T-helper 2 cell treated with Interferon-gamma antibody and Interleukin-4, amounts not matched to agents 5 μg/mL and 100 μg/mL, for 36 hours (primary cell): ENCODE results near the gene IZUMO4.
"Not testable (repeated sequence)": the region's sequence is repeated elsewhere in the genome, so short reads cannot be mapped to it uniquely, and the experiment has no call there.

Source experiments
- DNase-seq: peaks from one replicate; pipeline ENCODE4 v3.0.0; 2021; ENCODE audit warnings: low spot score
- H3K27ac Mint-ChIP-seq: one replicate; pipeline ENCODE4 v1.8.0; 2021; ENCODE audit warnings: mild to moderate bottlenecking, mixed read lengths
- H3K27me3 Mint-ChIP-seq: one replicate; pipeline ENCODE4 v1.8.0; 2021; ENCODE audit warnings: low read depth, mixed read lengths
- H3K36me3 Mint-ChIP-seq: one replicate; pipeline ENCODE4 v1.8.0; 2021; ENCODE audit warnings: low read depth, mixed read lengths
- H3K4me1 Mint-ChIP-seq: one replicate; pipeline ENCODE4 v1.8.0; 2021; ENCODE audit warnings: low read depth, mixed read lengths
- H3K4me3 Mint-ChIP-seq: one replicate; pipeline ENCODE4 v1.8.0; 2022; ENCODE audit warnings: mild to moderate bottlenecking, moderate library complexity, mixed read lengths
- H3K9me3 Mint-ChIP-seq: one replicate; pipeline ENCODE4 v1.8.0; 2021; ENCODE audit warnings: mixed read lengths

IZUMO4 gene

DNA sequence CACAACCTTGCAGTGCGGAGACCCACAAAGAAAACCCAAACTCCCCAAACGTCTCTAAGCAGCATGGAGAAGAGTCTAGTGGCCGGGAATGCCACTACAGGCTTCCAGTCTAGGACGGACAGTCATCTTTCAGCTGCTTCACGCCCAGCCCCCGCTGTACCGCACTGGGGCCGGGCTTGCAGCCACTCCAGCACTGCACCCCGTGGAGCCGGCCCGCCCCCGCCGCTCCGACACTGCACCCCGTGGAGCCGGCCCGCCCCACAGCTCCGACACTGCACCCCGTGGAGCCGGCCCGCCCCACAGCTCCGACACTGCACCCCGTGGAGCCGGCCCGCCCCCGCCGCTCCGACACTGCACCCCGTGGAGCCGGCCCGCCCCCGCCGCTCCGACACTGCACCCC lies 31.5 kb downstream of the IZUMO4 start:
- H3K9me3 Mint-ChIP-seq, H3K27me3 Mint-ChIP-seq, DNase-seq, H3K27ac Mint-ChIP-seq, H3K4me3 Mint-ChIP-seq, H3K4me1 Mint-ChIP-seq: not testable (repeated sequence)
- peaks cover 15% of the 10 kb centered on the region for H3K36me3 Mint-ChIP-seq

DNA sequence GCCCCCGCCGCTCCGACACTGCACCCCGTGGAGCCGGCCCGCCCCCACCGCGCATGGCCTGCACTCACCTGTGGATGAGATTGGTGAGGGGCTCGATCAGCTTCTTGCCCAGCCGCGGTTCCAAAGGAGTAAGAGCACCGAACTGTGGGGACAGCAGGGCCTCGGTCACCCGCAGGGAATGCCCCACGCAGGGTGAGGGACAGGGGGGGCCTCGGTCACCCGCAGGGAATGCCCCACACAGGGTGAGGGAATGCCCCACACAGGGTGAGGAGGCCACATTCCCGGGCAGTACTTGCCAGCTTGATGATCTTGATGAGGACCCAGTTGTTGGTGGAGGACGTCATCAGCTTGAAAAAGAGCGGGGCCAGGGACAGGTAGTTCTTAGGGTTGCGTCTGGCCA lies 32.3 kb downstream of the IZUMO4 start:
- no peaks in the 10 kb centered on the region for H3K27me3 Mint-ChIP-seq
- peaks cover 16% of the 10 kb centered on the region for H3K36me3 Mint-ChIP-seq
- H3K27ac Mint-ChIP-seq = no peak overlapping the region
- H3K4me1 Mint-ChIP-seq = no peaks in the 10 kb centered on the region
- no peaks in the 10 kb centered on the region for H3K9me3 Mint-ChIP-seq
- H3K4me3 Mint-ChIP-seq = no peak overlapping the region
- DNase-seq = no peak

DNA sequence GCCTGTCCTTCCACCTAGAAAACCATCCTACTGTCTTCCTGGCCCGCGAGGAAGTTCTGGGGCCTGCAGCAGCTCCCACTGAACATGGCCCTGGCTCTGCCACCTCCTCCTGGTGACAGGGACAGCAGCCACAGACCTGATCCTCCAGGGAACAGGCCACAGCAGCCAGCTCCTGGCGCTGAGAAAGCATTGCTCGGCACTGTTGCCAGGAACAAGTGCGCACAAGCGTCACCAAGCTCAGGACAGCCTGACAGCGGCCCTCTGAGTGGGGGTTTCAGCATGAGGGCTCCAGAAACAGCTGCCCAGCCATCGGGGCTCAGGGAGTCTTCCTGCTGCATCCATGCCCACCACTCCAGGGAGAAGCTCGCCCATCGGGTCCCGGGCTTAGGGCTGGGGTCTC lies 32.8 kb downstream of the IZUMO4 start:
- Mint-ChIP-seq H3K4me1 (no peaks in the 10 kb centered on the region), H3K9me3 (no peaks in the 10 kb centered on the region), H3K27ac (no peak overlapping the region), H3K4me3 (no peak overlapping the region), H3K36me3 (peaks cover 16% of the 10 kb centered on the region), H3K27me3 (no peaks in the 10 kb centered on the region)
- no peak for DNase-seq

DNA sequence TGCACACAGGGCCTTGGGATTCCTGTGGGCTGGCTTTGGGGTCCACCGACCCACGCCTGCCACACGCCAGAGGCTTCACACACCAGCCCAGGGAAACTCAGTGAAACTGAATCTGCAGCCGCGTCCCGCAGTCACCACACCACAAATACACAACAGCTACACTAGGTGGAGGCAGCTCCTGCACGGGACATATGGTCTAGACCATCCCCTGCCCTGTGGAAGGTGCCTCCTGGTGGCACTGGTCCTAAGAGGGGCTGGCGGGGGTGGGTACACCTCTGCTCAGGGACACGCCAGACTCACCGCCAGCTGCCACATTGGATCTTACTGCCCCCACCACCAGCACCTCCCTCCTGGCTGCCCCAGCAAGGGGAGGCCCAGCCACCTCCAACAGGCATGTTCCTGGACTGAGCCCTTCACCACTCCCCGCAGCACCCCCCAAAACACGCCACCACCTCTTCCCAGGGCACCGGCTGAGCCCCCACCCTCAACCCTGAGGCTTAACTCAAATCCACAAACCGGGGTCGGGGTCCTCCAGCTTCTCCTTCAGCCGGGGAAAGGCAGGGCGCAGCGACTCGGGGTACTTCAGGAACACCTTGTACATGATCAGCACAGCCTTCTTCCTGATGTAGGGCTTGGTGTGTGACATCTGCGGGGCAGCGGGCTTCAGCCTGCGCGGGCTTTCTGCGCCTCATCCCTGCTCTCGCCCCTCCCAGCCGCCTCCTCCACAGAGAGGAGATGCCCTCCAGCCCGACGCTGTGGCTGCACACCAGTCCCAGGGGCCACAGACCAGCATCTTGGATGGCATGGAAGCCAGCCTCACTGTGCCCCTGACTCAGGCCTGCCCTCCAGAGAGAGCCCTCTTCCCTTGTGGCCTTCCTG lies 33.4 kb downstream of the IZUMO4 start:
- H3K27me3 Mint-ChIP-seq = no peaks in the 10 kb centered on the region
- no peak overlapping the region for H3K4me3 Mint-ChIP-seq
- DNase-seq = no peak
- no peaks in the 10 kb centered on the region for H3K4me1 Mint-ChIP-seq
- peaks cover 16% of the 10 kb centered on the region for H3K36me3 Mint-ChIP-seq
- no peak overlapping the region for H3K27ac Mint-ChIP-seq
- no peaks in the 10 kb centered on the region for H3K9me3 Mint-ChIP-seq

DNA sequence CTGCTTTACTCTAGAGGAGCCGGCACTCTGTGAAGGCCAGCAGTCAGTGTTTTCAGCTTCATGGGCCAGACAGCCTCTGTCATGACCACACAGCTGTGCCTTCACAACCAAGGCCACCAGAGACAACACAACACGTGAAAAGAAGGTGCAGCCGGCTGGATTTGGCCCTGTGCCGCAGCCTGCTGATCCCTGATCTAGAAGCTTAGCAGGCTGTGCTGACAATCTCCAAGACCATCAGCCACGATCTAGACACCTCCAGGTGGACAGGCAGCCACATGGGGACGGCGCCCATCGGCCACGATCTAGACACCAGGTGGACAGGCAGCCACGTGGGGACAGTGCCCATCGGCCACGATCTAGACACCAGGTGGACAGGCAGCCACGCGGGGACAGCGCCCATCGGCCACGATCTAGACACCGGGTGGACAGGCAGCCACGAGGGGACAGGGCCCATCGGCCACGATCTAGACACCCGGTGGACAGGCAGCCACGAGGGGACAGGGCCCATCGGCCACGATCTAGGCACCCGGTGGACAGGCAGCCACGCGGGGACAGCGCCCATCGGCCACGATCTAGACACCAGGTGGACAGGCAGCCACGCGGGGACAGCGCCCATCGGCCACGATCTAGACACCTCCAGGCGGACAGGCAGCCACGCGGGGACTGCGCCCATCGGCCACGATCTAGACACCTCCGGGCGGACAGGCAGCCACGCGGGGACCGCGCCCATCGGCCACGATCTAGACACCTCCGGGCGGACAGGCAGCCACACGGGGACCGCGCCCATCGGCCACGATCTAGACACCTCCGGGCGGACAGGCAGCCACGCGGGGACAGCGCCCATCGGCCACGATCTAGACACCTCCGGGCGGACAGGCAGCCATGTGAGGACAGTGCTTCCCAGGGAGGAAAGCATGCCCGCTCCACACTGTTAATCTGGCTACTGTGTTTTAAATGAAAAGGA lies 34.6 kb downstream of the IZUMO4 start:
- H3K9me3 Mint-ChIP-seq, H3K4me1 Mint-ChIP-seq, DNase-seq, H3K27me3 Mint-ChIP-seq, H3K4me3 Mint-ChIP-seq, H3K27ac Mint-ChIP-seq: not testable (repeated sequence)
- peaks cover 16% of the 10 kb centered on the region for H3K36me3 Mint-ChIP-seq

DNA sequence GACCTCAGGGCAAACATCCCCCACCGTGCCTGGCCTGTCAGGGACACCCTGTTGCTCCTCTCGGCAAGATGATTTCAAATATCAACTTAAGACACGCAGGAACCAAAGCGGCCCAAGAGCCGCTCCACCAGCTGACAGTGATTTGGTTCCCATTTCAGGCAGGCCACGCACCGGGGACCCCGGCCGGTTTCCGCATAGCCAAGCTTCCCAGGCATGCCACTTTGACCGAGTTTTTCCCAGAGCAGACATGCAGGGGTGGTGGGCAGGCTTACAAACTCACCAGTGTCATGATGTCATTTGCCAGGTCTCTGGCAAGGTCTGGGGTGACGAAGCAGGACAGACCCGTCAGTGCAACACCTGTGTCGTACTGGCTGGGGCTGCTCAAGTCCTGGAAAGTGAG lies 35.5 kb downstream of the IZUMO4 start:
- peaks cover 14% of the 10 kb centered on the region for H3K36me3 Mint-ChIP-seq
- no peaks in the 10 kb centered on the region for H3K9me3 Mint-ChIP-seq
- DNase-seq = no peak
- no peaks in the 10 kb centered on the region for H3K4me1 Mint-ChIP-seq
- no peaks in the 10 kb centered on the region for H3K27me3 Mint-ChIP-seq
- H3K4me3 Mint-ChIP-seq = no peak overlapping the region
- H3K27ac Mint-ChIP-seq = no peak overlapping the region

DNA sequence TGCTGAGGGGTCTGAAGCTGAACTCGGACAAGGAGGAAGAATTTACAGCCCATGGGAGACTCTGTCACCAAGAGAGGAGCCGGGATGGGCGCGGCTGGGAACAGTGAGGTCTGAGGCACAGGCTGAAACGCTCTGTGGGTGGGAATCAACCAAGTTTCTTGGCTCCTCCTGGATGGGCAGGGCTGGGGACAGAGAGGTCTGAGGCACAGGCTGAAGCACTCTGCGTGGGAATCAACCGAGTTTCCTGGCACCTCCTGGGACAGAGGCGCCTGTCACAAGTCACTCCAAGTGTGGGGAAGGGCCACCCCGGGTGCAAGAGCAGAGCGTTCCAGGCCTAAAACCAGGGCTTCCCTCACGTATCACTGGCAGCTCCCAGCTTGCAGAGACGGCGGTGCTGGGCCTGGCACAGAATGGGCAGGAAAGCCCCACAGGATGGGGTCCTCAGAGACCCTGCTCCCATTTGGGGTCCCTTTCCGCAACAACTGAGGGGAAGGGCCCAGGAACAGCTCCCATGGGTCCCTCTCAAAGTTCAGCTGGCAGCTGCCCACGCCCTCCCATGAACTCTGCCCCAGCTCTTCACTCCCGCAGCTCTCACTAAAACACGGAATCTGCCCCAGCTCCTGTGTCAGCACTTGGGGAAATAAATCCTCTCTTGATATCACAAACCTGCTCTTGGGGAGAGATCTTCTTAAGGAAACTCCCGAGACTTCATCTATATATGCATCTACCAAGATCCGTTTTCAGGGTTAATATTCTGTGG lies 36.2 kb downstream of the IZUMO4 start:
- H3K9me3 Mint-ChIP-seq = no peaks in the 10 kb centered on the region
- no peaks in the 10 kb centered on the region for H3K4me1 Mint-ChIP-seq
- H3K36me3 Mint-ChIP-seq = peaks cover 18% of the 10 kb centered on the region
- no peak for DNase-seq
- no peak overlapping the region for H3K4me3 Mint-ChIP-seq
- no peak overlapping the region for H3K27ac Mint-ChIP-seq
- no peaks in the 10 kb centered on the region for H3K27me3 Mint-ChIP-seq

DNA sequence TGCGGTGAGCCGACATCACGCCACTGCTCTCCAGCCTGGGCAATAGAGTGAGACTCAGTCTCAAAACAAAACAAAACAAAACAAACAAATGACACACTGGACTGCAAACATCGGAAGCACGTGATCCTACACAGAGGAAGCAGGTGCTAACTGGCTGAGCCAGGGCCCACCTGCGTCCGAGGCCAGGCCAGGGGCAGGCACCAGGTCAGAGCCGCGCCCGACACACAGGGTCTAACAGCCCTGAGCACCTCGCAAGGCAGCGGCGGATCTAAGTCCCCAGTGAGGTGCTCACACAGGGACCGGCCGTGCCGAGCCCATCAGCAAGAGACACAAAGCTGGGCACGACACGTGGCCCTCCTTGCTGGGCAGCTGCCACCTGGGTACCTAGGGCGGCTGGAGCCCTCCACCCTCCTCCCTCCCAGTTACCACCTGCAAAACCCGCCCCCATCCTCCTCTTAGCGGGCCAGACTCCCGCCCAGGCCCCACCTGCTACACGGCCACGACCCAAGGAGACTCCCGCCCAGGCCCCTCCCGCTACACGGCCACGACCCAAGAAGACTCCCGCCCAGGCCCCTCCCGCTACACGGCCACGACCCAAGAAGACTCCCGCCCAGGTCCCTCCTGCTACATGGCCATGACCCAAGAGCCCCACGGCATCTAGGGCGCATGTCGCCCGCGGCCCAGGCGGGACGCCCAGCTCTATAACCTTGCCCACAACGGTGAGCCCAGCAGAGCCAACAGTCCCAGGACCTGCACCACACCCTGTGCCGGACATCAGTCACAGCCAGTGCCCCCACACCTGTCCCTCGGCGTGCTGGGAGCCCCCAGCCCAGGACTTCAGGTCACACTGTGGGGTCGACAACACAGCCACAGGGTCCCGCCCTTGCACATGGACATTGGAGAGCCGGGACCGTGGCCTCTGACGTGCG lies 39.0 kb downstream of the IZUMO4 start:
- H3K4me3 Mint-ChIP-seq = no peak overlapping the region

DNA sequence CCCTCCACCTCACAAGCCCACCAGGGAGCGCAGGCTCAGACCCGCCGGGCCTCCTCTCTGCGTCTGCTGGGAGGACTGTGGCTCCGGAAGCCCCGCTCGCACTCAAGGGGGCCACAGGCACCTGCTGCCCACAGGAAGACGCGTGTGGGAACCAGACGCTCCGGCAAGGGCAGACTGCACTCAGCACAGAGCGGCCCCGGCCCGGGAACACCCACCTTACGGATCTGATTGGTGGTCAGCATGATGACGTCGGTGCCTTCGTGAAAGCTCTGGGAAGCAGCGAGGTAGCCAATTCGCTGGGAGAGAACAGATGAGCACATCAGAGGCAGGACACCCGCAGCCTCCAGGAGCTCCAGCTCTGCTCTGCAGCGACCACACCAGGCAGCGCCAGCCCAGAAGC lies 40.1 kb downstream of the IZUMO4 start:
- Mint-ChIP-seq H3K9me3 (no peaks in the 10 kb centered on the region), H3K4me3 (no peak overlapping the region), H3K27ac (no peak overlapping the region), H3K4me1 (no peaks in the 10 kb centered on the region), H3K36me3 (peaks cover 14% of the 10 kb centered on the region), H3K27me3 (no peaks in the 10 kb centered on the region)
- DNase-seq = no peak

More for the DNA sequence above, 39.0 kb downstream of the IZUMO4 start:
- DNase-seq = no peak
- H3K27me3 Mint-ChIP-seq = no peaks in the 10 kb centered on the region
- H3K9me3 Mint-ChIP-seq = no peaks in the 10 kb centered on the region
- H3K27ac Mint-ChIP-seq = no peak overlapping the region
- peaks cover 14% of the 10 kb centered on the region for H3K36me3 Mint-ChIP-seq
- no peaks in the 10 kb centered on the region for H3K4me1 Mint-ChIP-seq

DNA sequence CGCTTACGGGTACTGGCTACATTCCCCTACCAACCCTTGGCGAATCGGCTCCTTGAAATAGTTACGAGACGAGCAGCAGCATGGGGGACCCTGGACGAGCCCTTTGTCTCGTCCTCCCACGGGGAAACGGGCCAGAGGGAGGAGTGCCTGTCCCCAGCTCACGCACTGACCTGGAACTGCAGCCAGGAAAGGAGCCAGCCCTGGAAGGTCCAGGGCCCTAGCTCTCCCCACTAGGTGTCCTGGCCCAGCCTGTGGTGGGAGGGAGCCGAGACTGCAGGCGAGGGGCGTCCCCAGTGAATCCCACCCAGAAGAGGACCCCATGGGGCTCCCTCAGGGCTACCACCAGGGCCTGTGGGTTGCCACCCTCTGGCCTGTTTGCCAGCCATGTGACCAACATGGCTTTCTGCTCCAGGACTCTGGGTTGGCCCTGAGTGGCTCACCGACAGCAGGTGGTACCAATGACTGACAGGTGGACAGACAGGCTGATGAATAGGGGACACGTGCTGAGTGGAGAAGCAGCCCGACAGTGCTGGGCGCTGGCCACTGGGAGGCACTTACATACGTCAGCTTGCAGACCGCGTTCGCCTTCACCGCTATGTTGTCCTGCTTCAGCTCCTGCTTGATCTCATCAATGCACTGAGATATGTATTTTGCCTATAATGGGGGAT lies 41.5 kb downstream of the IZUMO4 start:
- DNase-seq = no peak
- no peaks in the 10 kb centered on the region for H3K27me3 Mint-ChIP-seq
- H3K9me3 Mint-ChIP-seq = no peaks in the 10 kb centered on the region
- H3K36me3 Mint-ChIP-seq = peaks cover 8% of the 10 kb centered on the region
- H3K27ac Mint-ChIP-seq = no peak overlapping the region
- H3K4me3 Mint-ChIP-seq = no peak overlapping the region
- no peaks in the 10 kb centered on the region for H3K4me1 Mint-ChIP-seq

DNA sequence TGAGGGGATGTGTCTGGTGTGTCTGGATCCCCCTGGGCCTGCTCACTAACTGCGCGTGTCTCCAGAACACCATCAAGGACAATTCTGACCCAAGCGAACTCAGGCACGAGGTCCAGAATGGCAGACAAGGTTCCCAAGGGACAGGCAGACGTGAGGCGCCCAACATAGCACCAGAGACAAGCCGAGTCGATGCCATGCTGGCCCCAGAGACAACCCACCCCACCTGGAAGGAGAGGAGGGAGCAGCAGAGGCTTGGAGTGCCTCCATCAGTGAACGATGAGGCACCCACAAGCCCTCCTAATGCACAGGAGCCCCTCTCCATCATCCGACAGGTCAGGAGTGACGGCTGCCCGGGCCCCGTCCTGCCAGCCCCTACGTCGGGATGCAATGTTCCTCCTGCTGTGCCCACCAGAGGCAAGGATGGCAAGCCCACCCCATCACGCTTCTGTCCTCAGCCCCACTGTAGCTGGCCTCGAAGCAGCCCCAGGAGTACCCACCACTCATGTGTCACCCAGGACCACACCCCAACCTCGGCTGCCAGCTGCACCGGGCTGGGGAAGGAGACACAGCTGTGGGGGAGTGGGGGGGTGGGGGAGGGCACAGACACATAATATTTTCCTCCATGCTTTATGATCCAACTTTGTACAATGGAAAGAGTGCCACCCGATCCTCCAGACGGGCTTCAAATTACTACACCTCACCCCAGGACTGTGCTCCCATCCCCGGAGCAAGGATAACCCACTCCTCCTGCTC lies 42.8 kb downstream of the IZUMO4 start:
- no peaks in the 10 kb centered on the region for H3K27me3 Mint-ChIP-seq
- no peak for DNase-seq
- H3K4me1 Mint-ChIP-seq = no peaks in the 10 kb centered on the region
- H3K27ac Mint-ChIP-seq = no peak overlapping the region
- no peak overlapping the region for H3K4me3 Mint-ChIP-seq
- H3K9me3 Mint-ChIP-seq = no peaks in the 10 kb centered on the region
- peaks cover 9% of the 10 kb centered on the region for H3K36me3 Mint-ChIP-seq

DNA sequence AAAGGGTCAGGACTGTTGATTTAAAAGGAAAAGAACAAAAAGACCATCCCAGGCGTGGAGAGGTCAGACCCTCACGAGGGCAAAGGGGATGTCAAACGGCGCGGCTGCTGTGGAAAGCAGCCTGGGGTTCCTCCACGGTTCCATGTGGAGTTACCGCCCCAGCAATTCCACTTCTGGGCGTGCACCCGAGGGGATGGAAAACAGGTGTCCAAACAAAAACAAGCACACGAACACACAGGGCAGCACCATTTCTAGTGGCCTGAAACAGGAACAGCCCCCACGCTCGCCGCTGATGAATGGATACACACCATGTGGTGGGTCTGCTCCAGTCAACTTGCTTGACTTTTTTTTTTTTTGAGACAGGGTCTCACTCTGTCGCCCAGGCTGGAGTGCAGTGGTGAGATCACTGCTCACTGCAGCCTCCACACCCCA lies 43.4 kb downstream of the IZUMO4 start:
- H3K4me3 Mint-ChIP-seq = no peak overlapping the region
- H3K27me3 Mint-ChIP-seq = no peaks in the 10 kb centered on the region
- no peak for DNase-seq
- H3K4me1 Mint-ChIP-seq = no peaks in the 10 kb centered on the region
- peaks cover 9% of the 10 kb centered on the region for H3K36me3 Mint-ChIP-seq
- H3K27ac Mint-ChIP-seq = no peak overlapping the region
- no peaks in the 10 kb centered on the region for H3K9me3 Mint-ChIP-seq
